K562 (cell line): ENCODE data around the gene SLC2A4. TPM values are rescaled to one million over a fixed set of nuclear protein-coding genes. Genes with fewer than 3 reads are reported as not detected.

Experiments
- ATF3 ChIP-seq, 2 experiments: fragments of 450-650 bp in 1 of 2; sonication (generic) in 1 of 2; formaldehyde crosslinking in 1 of 2; IDR thresholded peaks in 1 of 2; conservative IDR thresholded peaks in 1 of 2; 2 replicates each; pipeline versions ENCODE4 v1.6.1 to v1.8.1; 2016 to 2023; ENCODE audit warnings: mild to moderate bottlenecking in 2 of 2, moderate library complexity in 2 of 2, inconsistent platforms in 1 of 2, missing genetic modification reagents in 1 of 2
- E2F4 ChIP-seq: sonication (generic); formaldehyde crosslinking; IDR thresholded peaks from 2 replicates; pipeline ENCODE4 v1.8.0; 2022; ENCODE audit warnings: mild to moderate bottlenecking, low read depth, missing genetic modification reagents
- FOS ChIP-seq: IDR thresholded peaks from 3 replicates; pipeline ENCODE4 v1.6.1; 2011; ENCODE audit not compliant: insufficient read length; ENCODE audit errors: extremely low read depth
- HDAC8 ChIP-seq: fragments of 450-650 bp; IDR thresholded peaks from 2 replicates; pipeline ENCODE4 v1.6.1; 2016; ENCODE audit warnings: mild to moderate bottlenecking, missing genetic modification characterization, moderate library complexity, missing compliant biosample characterization
- HMBOX1 ChIP-seq: sonication (generic); IDR thresholded peaks from 2 replicates; pipeline ENCODE4 v1.6.1; 2016
- HNRNPH1 ChIP-seq: fragments of 200-400 bp; formaldehyde crosslinking; optimal IDR thresholded peaks from 2 replicates; pipeline ENCODE3; 2017; ENCODE audit warnings: low read depth, mild to moderate bottlenecking, low read length, moderate library complexity
- JUND ChIP-seq, 2 experiments: IDR thresholded peaks; 2 replicates in 1 of 2; 3 replicates in 1 of 2; pipeline ENCODE4 v1.6.1; 2011; ENCODE audit warnings: borderline replicate concordance in 2 of 2, low read depth in 2 of 2, low read length in 2 of 2, improper control_type of control experiment in 1 of 2, missing biosample characterization in 1 of 2, missing genetic modification characterization in 1 of 2, missing genetic modification reagents in 1 of 2
- MTA2 ChIP-seq: fragments of 450-650 bp; IDR thresholded peaks from 2 replicates; pipeline ENCODE4 v1.6.1; 2016; ENCODE audit warnings: low read depth
- PCBP2 ChIP-seq: fragments of 200-400 bp; formaldehyde crosslinking; IDR thresholded peaks from 2 replicates; pipeline ENCODE4 v1.6.1; 2018; ENCODE audit warnings: low read length, low read depth, mild to moderate bottlenecking, moderate library complexity; ENCODE audit not compliant: poor library complexity, severe bottlenecking
- RNF219 ChIP-seq: fragments of 250-450 bp; sonication (Bioruptor Pico); IDR thresholded peaks from 2 replicates; pipeline ENCODE4 v1.5.0; 2022; ENCODE audit warnings: mild to moderate bottlenecking
- SMARCC2 ChIP-seq: fragments of 450-650 bp; IDR thresholded peaks from 2 replicates; pipeline ENCODE4 v1.6.1; 2017; ENCODE audit warnings: antibody characterized with exemption, moderate library complexity, mild to moderate bottlenecking, low read depth
- SNRNP70 ChIP-seq: fragments of 200-400 bp; formaldehyde crosslinking; optimal IDR thresholded peaks from 2 replicates; pipeline ENCODE3; 2017; ENCODE audit warnings: low read depth, low read length
- TBP ChIP-seq: optimal IDR thresholded peaks from 2 replicates; pipeline ENCODE3; 2011; ENCODE audit warnings: low read depth, low read length, improper control_type of control experiment
- ZBTB1 ChIP-seq: sonication (generic); formaldehyde crosslinking; IDR thresholded peaks from 2 replicates; pipeline ENCODE4 v1.8.1; 2023; ENCODE audit warnings: missing genetic modification reagents, low read depth, mild to moderate bottlenecking, borderline replicate concordance
- ZKSCAN1 ChIP-seq: fragments of 150-350 bp; IDR thresholded peaks from 2 replicates; pipeline ENCODE4 v1.6.1; 2016; ENCODE audit warnings: low read depth, low read length
- ZNF76 ChIP-seq: fragments of 250-450 bp; sonication (Bioruptor Pico); IDR thresholded peaks from 2 replicates; pipeline ENCODE4 v1.4.0; 2020; ENCODE audit warnings: mild to moderate bottlenecking, moderate library complexity, borderline replicate concordance
- polyA plus RNA-seq, 8 experiments: library from polyadenylated mRNA; depleted of rRNA in 4 of 8; stranded (reverse) in 5 of 8; unstranded in 3 of 8; fragments of >200 nt; fragmentation: Nextera tagmentation in 2 of 8; fragmentation: Illumina TruSeq in 1 of 8; extraction: Ambion mirVana in 2 of 8; extraction: Trizol in 1 of 8; gene quantifications; 2 replicates each; pipeline versions ENCODE4 v1.2.1 to v1.2.3, GENCODE V29; 2011 to 2014; ENCODE audit warnings: inconsistent platforms in 1 of 8, missing spikeins in 1 of 8
- total RNA-seq, 7 experiments: library from RNA; depleted of rRNA in 6 of 7; stranded (reverse); fragments of >200 nt in 6 of 7; fragmentation: Illumina TruSeq in 2 of 7; extraction: Trizol in 2 of 7; gene quantifications; 2 replicates each; pipeline versions ENCODE4 v1.2.1 to v1.2.3, GENCODE V29; 2011 to 2021; ENCODE audit warnings: low replicate concordance in 1 of 7
- TF ChIP-seq, protein P1 (sequence below): fragments of 450-650 bp; IDR thresholded peaks from 2 replicates; pipeline ENCODE4 v1.6.1; 2016; ENCODE audit warnings: antibody characterized with exemption

The SLC2A4 gene
- total and polyA plus RNA-seq, 9 of the 15 experiments (the other 6 are each of a cell fraction or from before 2014, with no cell fraction given): 0.74 to 3.5 (median 1.6) TPM

DNA sequence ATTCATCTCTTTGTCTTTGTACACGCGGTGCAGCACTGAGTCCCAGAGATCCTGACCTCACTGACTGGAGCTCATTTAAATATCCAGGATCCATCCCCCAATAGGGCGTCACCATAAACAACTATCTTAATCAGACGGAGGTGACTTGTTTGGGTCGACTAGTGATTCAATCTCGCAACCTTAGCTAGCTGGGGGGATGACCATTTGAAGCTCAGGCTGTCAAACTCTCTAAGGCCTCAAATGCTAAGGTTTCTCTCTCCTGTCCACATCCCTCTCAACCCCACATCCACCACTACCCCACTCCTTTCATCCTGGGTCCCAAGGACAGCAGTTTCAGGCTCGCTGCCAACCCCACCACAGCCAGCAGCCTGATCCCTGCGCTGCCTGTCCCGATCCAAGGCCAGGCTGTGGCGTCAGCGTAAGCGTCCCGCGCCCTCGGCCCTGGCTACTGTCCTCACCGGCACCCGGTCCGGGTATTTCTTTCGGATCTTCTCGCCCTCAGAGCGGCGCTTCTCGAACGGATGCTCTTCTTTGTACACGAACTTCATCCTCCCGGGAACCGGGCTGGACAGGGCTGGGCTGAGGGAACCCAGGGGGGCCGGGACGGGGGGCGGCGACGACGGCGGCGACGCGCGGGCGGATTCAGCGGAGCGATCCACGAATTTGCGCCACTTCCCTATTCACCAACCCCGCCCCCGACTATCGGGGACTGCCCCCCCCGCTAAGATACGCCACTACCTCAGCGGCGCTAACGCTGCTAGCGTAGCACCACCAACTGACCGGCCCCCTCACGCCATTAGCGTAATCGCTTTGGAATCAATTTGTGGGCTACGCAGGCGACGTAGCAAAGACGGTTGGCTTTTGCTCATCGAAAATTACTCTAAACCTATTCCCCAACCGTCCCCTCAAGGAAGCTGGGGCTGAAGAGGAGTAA is 39.5 kb upstream of the SLC2A4 start, which contains the start of gene GABARAP (continued):
- TF ChIP-seq MTA2 (no peak), TBP (peak; percentile 47), ZNF76 (CRISPR knock-in tag) (no peak), HMBOX1 (peak; percentile 94), ATF3 (IDR thresholded peaks at IDR 0.05) (no peak; the same call in none of the 2 replicates), ATF3 (CRISPR knock-in tag; conservative IDR thresholded peaks at IDR 0.05) (no peak), HDAC8 (tag) (no peak), SMARCC2 (no peak), SNRNP70 (no peak), RNF219 (CRISPR knock-in tag) (no peak), ZKSCAN1 (no peak), E2F4 (CRISPR knock-in tag) (no peak), PCBP2 (no peak), FOS (no peak), ZBTB1 (CRISPR knock-in tag) (no peak), JUND (IDR thresholded peaks at IDR 0.05; ENCODE audit: borderline replicate concordance, low read depth, low read length) (no peak), JUND (tag; IDR thresholded peaks at IDR 0.05; ENCODE audit: borderline replicate concordance, low read depth, low read length) (no peak; the same call in 2 of the 3 replicates), HNRNPH1 (peak; percentile 64)
- TF ChIP-seq, protein P1, sequence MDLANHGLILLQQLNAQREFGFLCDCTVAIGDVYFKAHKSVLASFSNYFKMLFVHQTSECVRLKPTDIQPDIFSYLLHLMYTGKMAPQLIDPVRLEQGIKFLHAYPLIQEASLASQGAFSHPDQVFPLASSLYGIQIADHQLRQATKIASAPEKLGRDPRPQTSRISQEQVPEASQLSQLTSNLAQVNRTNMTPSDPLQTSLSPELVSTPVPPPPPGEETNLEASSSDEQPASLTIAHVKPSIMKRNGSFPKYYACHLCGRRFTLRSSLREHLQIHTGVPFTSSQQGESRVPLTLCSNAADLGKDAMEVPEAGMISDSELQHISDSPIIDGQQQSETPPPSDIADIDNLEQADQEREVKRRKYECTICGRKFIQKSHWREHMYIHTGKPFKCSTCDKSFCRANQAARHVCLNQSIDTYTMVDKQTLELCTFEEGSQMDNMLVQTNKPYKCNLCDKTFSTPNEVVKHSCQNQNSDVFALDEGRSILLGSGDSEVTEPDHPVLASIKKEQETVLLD: no peak
